Measurements from ENCODE around the gene HSH2D.
"Not testable (repeated sequence)": the region's sequence is repeated elsewhere in the genome, so short reads cannot be mapped to it uniquely, and the experiment has no call there.

Gene HSH2D

GRCh38 chr19:16154557-16154956 is 11.1 kb downstream of the HSH2D start:
- DNase-seq (ENCODE audit: low read depth in 4 of 4, low spot score in 1 of 4) = no peak

- DNase-seq (ENCODE audit: low read depth in 4 of 4, low spot score in 1 of 4) = no peak
These were observed 11.6 kb downstream of the HSH2D start for GRCh38 chr19:16155128-16155527.

- DNase-seq (ENCODE audit: low read depth in 4 of 4, low spot score in 1 of 4) = no peak
These were observed 13.4 kb downstream of the HSH2D start for GRCh38 chr19:16156904-16157303.

GRCh38 chr19:16157601-16158000 is 14.1 kb downstream of the HSH2D start:
- no peak for DNase-seq (ENCODE audit: low read depth in 4 of 4, low spot score in 1 of 4)

GRCh38 chr19:16159655-16160054 is 16.2 kb downstream of the HSH2D start:
- no peak for DNase-seq (ENCODE audit: low read depth in 4 of 4, low spot score in 1 of 4)

GRCh38 chr19:16160445-16160942 is 17.0 kb downstream of the HSH2D start:
- no peak for DNase-seq (ENCODE audit: low read depth in 4 of 4, low spot score in 1 of 4)

- DNase-seq (ENCODE audit: low read depth in 4 of 4, low spot score in 1 of 4) = peak in 1 of 4 experiments; percentile 49
These were observed 17.6 kb downstream of the HSH2D start for GRCh38 chr19:16160943-16161560.

GRCh38 chr19:16161840-16162239 is 18.4 kb downstream of the HSH2D start:
- no peak for DNase-seq (ENCODE audit: low read depth in 4 of 4, low spot score in 1 of 4)

- no peak for DNase-seq (ENCODE audit: low read depth in 4 of 4, low spot score in 1 of 4)
These were observed 20.9 kb downstream of the HSH2D start for GRCh38 chr19:16164222-16164890.

GRCh38 chr19:16166417-16166816 is 22.9 kb downstream of the HSH2D start:
- DNase-seq (ENCODE audit: low read depth in 4 of 4, low spot score in 1 of 4) = no peak

- no peak for DNase-seq (ENCODE audit: low read depth in 4 of 4, low spot score in 1 of 4)
These were observed 23.6 kb downstream of the HSH2D start for GRCh38 chr19:16167055-16167454.

- no peak for DNase-seq (ENCODE audit: low read depth in 4 of 4, low spot score in 1 of 4)
These were observed 25.1 kb downstream of the HSH2D start for GRCh38 chr19:16168465-16169081.

GRCh38 chr19:16170134-16170533 is 26.6 kb downstream of the HSH2D start:
- DNase-seq (ENCODE audit: low read depth in 4 of 4, low spot score in 1 of 4) = no peak

GRCh38 chr19:16175954-16176353 is 32.5 kb downstream of the HSH2D start:
- DNase-seq (ENCODE audit: low read depth in 4 of 4, low spot score in 1 of 4) = no peak

- DNase-seq (ENCODE audit: low read depth in 4 of 4, low spot score in 1 of 4) = not testable (repeated sequence)
These were observed 35.4 kb downstream of the HSH2D start for GRCh38 chr19:16178866-16179265.

- DNase-seq (ENCODE audit: low read depth in 4 of 4, low spot score in 1 of 4) = no peak
These were observed 37.1 kb downstream of the HSH2D start for GRCh38 chr19:16180611-16181010.

- DNase-seq (ENCODE audit: low read depth in 4 of 4, low spot score in 1 of 4) = no peak
These were observed 41.2 kb downstream of the HSH2D start for GRCh38 chr19:16184665-16185122.

GRCh38 chr19:16185123-16185767 is 41.8 kb downstream of the HSH2D start, which contains the start of gene FAM32A:
FAM32A (plus strand) TSS chr19:16185410; CDS start chr19:16185443, 33 bp downstream.
- peak; percentile 91 to 97 (median 96) for DNase-seq (ENCODE audit: low read depth in 4 of 4, low spot score in 1 of 4)

GRCh38 chr19:16185768-16186123 is 42.3 kb downstream of the HSH2D start:
- DNase-seq (ENCODE audit: low read depth in 4 of 4, low spot score in 1 of 4) = peak in 2 of 4 experiments; percentile 17 to 21

GRCh38 chr19:16188521-16188920 is 45.0 kb downstream of the HSH2D start:
- DNase-seq (ENCODE audit: low read depth in 4 of 4, low spot score in 1 of 4) = no peak

GRCh38 chr19:16190198-16190597 is 46.7 kb downstream of the HSH2D start:
- DNase-seq (ENCODE audit: low read depth in 4 of 4, low spot score in 1 of 4) = no peak

GRCh38 chr19:16190736-16191135 is 47.3 kb downstream of the HSH2D start:
- no peak for DNase-seq (ENCODE audit: low read depth in 4 of 4, low spot score in 1 of 4)

Data from stimulated activated CD4-positive, alpha-beta T cell treated with anti-CD3 and anti-CD28 coated beads, Interleukin-1b, Interleukin-23, amount 100 ng/mL, for 24 hours (primary cell).